MV-4-11 (cell line): ENCODE results near the gene EXOC2.

Experiments used
- DNase-seq: peaks from one replicate; lab custom pipeline; 2025; lab: John Stamatoyannopoulos, UW

EXOC2 gene

GRCh38 chr6:692858-693722 is at the start of gene EXOC2:
Gene EXOC2, minus strand, starts transcription at chr6:693139. Its CDS starts 55,321 bp downstream, at chr6:637818.
- DNase-seq, result peak; percentile 67

- no peak for DNase-seq
These were observed 48.7 kb upstream of the EXOC2 start for GRCh38 chr6:741410-742339.

DNA sequence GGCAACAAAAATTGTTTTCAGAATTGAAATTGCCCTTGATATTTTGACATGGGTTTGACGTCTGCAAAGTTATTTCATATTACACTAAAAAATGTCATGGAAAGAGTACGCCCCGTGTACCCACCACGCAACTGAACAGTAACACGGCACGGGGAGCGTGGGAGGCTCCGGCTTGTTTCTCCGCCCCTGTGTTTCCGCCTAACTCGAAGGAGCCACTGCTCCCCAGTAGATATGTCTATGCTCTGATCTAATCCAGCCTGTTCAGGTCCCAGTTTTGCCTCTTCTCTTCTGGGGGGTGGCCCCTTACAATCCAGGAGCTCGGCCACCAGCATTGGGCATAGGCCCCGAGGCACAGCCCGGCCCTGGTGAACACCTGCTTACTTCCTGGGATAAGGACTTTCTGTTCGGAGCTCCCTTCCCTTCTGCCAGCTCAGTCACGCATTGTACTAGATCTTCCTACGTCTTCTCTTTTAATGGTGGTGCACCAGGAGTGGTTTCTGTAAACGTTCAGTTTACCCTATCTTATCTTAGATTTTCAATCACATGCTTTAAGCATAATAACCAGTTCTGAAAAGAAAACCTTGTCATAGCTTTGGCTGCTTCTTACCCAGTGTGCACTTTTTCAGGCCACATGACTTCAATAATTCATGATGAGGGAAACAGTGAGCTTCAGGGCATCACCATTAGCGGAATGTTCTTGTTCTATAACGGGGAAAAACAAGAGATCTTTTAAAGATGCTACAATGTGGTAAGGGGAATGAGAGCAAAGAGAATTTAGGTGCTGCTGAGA is 43.9 kb upstream of the EXOC2 start:
- DNase-seq, result no peak

DNA sequence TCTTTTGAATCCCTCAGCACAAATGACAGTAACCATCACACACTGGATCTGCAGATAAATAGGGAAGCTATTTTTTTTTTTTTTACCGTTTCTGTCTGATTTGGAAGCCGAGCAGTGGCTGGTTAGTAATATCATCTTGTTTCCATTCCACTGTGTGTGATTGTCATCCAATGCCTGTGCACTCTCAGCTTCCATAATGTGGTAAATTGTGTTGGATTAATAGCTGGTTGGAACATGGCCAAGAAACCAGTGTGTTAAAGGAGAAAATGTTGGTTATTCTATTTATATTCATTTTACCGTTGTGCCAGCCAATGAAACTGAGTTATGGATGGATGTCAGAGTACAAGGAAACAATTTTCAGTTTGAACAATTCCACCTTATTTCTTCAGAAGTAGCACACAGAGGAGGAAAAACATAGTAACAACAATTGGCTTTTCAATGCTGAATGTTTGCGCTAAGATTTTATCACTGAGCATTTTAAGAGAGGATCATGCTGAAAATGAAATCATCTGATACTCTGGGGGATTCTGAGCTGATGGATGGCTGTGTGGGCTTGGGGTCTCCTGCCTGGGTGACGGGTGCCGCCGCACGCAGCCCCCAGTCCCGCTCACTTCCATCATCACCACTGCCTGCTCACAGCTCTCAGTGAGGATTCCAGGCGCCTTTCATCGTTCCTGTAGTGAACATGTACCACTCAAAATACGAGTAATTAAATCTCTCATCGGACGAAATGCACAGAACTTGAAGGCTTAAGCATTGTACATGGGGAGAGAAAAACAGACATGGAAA is 40.7 kb upstream of the EXOC2 start:
- no peak for DNase-seq

DNA sequence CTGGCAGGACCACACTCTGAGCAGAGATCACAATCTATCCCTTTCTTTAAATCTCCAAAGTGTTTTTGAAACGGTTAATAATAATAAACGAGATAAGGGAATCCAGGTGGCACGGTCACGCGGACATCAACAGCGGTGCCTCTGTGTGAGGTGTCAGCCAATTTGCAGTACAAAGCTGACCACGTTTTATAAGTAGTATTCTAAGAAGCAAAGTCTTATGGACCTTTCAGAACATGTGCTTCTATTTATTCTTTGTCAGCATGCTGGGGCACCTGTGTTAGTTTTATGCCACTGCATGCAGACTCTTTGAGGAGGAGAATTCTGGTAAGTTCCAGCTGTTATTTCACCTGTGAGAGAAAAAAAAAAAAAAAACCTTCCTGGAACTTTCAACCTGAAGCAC is 39.0 kb upstream of the EXOC2 start:
- no peak for DNase-seq

DNA sequence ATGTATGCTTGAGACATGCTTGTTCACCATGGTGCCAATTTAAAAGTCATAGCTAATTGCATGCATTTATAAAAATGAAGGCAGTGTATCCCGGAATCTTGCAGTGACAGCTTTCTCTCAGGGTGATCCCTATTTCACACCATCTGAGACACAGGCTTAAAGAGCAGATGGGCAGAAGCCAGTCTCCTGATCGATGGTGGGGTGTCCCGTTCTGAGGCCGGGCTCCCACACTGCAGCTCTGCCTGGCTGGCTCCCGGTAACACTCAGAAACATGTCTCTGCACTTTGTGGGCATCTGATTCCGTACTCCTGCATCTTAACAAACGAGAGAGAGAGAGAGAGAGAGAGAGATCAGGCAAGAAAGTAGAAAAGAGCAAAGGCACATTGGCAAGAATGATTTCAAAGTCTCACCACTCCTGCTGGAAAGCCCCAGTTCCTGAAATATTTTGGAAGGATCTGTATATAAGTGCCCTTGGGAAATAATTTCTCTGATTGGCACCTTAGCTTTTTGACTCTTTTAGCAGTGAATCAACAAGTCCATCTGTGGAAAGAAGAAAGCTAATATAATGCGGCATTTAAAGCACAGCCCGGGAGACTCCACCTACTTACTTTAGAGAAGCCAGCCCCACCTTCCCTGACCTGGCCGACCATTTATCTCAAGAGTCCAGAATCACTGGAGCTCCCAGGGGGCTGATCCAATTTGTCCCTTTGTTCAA is 36.8 kb upstream of the EXOC2 start:
- no peak for DNase-seq

DNA sequence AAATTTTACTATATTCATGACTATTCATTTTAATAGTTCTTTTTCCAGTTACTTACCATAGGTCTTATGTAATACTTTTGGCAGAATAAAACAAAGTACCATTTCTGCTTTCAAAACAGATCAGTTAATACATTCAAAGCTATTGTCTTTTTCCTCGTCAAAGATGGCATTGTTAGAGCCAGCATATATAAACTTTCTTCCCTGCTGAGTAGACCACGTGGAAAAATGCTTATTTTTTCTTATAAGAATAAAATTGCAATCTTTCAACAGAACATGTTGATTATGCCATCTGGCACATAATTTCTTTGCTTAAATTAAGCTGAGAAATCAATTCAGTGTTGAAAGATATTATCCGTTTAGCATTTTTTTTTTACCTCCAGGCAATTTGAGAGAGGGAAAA is 34.9 kb upstream of the EXOC2 start:
- DNase-seq, result no peak

DNA sequence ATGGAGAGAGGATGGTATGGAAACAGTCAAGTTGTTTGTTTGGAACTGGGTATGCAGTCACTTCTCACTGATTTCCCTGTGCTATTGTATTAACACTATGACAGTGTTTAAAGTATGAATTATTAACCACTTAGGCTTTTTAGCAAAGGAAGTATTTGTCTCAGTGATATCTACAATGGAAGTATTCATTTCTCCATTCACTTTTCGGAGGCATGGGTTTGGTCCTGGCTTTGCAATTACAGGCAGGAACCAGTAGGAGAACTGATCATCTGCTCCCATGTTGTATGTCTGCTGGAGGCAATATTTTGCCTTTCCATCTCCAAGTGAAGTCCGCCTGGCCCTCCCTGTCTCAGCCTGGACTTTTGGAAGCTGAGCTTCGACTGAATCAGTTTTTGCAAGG is 30.6 kb upstream of the EXOC2 start:
- peak; percentile 34 for DNase-seq

DNA sequence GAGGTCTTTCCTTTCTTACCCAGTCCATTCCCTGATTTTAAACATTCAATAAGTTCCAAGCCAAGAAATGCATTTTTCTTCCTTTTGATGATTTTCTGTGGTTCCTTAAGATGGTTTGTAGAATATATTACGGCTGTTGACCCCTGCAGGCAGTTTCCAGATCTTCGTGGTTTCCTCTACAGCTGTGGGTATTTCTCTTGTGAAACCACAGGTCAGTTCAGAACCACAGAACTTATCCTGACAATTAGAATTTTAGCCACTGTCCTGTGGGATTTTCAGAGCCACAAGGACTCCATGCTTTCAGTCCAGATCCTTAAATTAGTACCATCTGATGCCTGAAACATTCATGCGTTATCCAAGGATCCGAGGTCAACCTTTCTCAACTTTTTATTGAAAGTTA is 29.7 kb upstream of the EXOC2 start:
- DNase-seq, result peak; percentile 77

DNA sequence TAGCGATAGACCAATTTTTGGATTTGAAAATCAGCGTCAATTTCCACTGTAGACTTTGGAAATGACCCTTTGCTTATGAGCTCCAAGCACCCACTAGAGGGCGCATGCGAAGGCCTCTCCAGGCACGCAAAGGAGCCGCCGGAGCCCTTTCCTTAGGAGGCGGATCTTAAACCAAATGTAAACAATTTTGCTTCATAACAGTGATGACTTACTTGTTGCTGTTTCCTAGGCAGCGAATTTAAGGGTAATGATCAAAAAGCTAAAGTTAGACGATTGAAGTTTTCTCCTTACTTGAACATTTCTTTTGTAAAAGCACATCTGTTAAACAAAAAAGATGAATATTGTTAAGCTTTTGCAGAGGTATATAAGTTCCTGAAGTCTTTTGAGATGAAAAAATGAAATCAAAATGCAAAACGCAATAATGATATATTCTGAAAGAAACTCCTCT is 29.2 kb upstream of the EXOC2 start:
- peak; percentile 50 for DNase-seq

GRCh38 chr6:718345-718744 is 25.4 kb upstream of the EXOC2 start:
- no peak for DNase-seq

GRCh38 chr6:717135-717534 is 24.2 kb upstream of the EXOC2 start:
- no peak for DNase-seq

DNA sequence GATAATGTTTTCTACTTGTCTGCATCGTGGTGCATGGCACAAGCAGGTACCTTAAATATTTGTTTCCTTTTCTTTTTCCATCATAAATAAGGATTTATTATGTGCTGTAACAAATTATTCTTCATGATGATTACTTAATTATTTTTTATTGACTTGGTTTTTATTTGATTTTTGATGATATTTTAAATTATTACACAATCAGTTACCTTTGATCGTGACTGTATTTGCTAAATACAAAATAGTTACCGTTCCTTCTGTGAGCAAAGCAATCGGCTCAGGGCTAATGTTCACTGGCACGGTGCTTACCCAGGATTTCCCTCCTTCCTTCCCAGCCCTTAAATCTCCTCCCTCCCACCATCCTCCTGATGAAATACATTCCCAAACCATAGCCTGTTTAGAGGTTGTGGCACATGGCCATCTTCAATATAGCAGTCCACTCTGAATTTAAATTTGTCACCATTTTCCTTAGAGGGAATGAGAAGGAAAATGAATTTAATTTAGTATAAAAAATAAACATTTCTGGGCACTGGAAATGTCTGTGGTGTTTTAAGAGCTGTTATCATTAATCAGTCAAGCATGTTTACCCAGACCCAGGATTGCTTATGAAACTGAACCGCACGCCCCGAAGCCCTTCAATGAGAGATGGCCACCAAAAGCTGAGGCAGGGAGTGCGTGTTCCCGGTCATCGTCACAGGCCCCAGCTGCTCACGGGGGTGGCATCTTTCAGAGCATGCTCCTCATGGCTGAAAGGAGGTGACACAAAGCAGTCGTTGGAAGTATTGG is 23.0 kb upstream of the EXOC2 start:
- no peak for DNase-seq

DNA sequence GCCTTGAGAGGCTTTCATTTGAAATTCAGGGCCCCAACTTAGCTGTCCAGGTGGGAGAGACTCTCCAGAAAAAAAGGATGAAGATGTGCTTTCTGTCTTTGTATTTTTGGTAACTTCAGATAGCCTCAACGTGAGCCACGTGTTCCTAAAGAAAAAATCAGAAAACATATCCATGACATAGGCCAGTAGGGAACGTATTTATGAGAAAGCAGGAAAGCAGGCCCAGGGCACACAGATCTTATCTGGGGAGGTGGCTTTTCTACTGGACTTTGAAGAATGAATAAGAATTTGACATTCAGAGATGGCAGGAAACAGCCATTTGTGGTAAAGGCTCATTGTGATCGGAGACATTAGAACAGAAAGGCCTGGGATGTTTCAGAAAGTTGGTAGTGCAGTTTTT is 21.2 kb upstream of the EXOC2 start:
- DNase-seq, result no peak

DNA sequence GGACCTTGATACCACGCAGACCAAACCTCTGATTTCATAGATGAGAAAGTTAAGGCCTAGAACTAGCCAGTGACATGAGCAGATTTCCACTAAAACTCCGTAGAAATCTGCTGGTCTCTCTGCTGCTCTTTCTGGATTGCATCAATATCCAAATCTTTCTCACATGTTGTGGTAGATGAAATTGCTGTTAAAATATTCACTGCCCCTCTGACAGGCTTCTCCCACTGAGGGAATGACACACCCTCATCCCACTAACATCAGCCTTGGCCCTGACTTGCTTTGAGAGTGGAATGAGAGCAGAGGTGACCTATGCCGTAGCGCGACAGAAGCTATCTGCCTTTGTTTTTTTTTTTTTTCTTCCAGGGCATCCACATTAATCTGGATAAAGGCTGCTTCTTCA is 20.4 kb upstream of the EXOC2 start:
- no peak for DNase-seq

GRCh38 chr6:712805-713204 is 19.9 kb upstream of the EXOC2 start:
- no peak for DNase-seq

DNA sequence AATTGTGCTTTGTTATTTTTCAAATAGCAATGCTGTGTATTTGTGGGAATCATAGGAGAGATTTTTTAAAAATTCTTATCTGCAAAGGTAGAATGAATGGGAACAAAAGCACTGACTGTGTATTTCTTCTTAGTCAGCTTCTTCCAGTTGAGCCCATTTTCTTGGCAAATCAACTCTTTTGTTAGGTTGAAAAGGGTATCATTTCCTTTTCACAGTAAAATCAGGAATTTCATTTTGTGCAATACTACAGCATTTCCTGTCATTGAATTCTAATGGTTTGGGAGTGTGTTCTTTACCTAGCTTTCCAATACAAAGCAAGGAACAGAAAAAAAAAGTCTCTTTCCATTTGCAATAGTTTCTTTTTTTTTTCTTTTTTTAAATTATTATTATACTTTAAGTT is 19.0 kb upstream of the EXOC2 start:
- DNase-seq, result no peak

DNA sequence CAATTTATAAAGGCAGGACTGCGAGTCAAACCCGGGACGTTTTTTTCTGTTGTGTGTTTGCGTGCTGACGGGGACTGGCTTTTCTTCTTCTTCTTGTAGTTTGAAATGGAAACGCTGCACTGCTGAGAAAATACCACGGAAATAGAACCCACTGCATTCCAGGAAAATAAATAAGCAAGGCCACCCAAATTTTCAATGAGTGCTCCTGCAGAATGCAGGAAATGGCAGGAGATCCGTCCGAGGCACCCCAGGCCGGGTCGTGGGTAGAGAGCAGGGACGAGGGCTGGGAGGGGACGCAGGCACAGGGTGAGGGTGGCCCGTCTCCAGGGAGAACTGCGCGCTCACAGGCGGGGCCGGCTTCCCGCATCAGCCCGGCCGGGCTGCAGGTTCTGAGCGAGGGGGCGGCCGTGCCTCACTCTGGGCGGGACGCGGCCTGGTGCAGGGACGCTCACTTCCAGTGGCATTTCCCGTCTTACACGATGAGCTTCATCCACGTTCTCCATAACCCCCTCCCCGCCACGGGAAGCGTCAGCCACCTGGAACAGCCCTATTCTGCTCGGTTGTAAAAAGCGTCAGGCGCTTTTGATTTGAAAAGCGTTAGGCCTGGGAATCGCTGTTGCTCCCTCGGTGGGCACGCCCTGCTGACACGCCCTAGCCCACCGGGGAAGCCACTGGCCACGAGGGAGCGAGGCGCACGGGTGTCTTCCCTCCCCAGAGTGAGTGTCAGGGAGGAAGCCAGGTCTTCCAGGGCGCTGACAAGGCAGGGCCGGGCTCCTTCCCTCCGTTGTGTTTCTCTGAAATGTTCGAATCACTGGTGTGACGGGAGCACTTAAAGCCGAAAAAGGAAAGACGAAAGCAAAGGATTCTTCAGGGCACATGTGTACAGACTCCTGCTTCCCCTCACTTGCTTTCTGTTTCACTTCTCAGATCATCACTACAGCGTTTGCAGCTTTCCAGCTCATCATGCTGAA is 17.9 kb upstream of the EXOC2 start:
- peak; percentile 77 for DNase-seq
